ENCODE measurements around the gene ZNF354B. TPM values are rescaled to one million over a fixed set of nuclear protein-coding genes. Genes with fewer than 3 reads are reported as not detected.
A peak's percentile ranks its signal among the peaks of the same experiment; 100 is the strongest.
"Not testable (repeated sequence)": the region's sequence is repeated elsewhere in the genome, so short reads cannot be mapped to it uniquely, and the experiment has no call there.

The ZNF354B gene
- total RNA-seq (2014; rRNA removed): 8.3 and 11.8 TPM in 2 replicates
- polyA plus RNA-seq (2012): 2.1 TPM

GRCh38 chr5:178859625-178860521, at the start of gene ZNF354B:
TSS of gene ZNF354B (plus strand) at chr5:178859953. CDS start at chr5:178861048, 1,095 bp downstream.
- peak; percentile 93 for DNase-seq (ENCODE audit: low read depth)

GRCh38 chr5:178817506-178817905, 42.2 kb upstream of the ZNF354B start:
- DNase-seq (ENCODE audit: low read depth): no peak

DNA sequence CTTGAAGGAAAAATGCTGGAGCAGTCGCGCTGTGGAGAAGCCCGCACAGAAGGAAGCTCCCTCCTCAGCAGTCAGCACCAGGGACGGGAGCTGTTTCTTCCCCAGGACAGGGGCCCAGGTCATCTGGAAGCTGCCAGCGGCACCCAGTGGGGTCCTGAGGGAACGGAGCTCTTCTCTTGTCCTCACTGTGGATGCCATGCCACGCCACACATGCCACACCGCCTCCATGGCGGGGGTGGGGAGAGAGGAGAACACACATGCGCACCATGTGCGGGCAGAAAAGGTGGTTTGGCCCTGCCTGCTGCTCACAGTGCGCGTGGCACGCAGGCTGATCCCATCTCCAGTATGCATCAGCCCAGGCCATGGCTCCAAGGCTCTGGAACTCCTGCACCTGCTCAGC, 41.7 kb upstream of the ZNF354B start:
- no peak for DNase-seq (ENCODE audit: low read depth)

GRCh38 chr5:178820001-178820400, 39.8 kb upstream of the ZNF354B start:
- DNase-seq (ENCODE audit: low read depth): no peak

GRCh38 chr5:178825444-178825843, 34.3 kb upstream of the ZNF354B start:
- DNase-seq (ENCODE audit: low read depth): no peak

- no peak for DNase-seq (ENCODE audit: low read depth)
These were observed 33.5 kb upstream of the ZNF354B start for GRCh38 chr5:178826216-178826615.

GRCh38 chr5:178827636-178828035, 32.1 kb upstream of the ZNF354B start:
- DNase-seq (ENCODE audit: low read depth): no peak

DNA sequence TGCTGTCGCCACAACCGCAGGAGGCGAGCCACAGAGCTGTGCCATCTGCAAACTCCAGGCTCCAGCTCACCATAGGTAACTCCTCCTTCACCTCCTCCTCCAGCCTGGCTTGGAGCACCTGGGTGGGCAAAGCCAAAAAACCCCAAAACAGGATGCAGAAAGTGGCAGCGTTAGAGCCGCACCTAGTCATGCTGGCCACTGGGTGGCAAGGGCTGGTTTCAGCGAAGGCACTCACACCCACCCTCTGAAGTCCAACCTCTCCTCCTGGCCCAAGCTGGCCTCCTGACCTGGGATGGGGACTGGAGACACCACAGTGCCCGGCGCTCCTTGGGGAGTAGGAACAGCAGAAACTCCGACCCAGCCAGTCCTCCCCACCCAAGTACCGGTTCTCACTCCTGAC, 28.7 kb upstream of the ZNF354B start:
- no peak for DNase-seq (ENCODE audit: low read depth)

DNA sequence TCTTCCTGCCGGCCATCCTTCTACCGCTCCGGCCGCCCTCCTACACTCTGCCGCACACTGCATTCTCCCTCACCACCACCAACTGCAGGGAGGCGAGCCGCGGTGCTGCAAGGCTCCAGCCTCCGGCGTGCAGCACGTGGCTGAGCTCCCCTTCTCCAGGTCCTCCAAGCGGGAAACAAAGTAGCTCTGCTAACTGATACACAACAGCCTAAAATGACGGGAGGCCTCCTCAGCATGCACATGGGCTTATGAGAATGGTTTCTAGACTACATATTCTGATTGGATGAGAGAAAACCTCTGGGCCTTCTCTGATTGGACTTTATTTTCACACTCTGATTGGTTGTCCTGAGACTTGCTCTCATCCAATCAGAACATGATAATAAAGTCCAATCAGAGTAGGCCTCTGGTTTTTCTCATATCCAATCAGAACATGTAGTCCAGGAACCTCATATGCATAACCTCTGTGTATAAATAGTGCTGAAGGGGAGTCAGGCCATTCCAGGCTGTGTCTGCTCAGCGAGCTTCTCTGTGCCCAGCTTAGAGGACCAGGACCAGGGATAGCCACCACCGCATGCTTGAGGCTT, 27.0 kb upstream of the ZNF354B start:
- DNase-seq (ENCODE audit: low read depth): no peak

DNA sequence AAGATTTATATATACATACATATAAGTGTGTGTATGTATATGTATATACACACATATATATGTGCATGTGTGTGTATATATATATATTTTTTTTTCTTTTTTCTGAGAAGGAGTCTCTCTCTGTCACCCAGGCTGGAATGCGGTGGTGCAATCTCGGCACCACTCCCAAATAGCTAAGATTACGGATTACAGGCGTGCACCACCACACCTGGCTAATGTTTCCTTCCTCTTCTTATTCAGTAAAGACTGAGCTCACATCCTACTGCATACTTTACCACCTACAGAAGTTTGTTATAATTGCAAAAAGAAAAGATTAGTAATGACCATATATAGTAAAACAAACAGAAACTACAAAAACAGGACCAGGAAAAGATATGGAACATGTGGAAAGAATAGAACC, 23.1 kb upstream of the ZNF354B start:
- no peak for DNase-seq (ENCODE audit: low read depth)

- not testable (repeated sequence) for DNase-seq (ENCODE audit: low read depth)
These were observed 20.9 kb upstream of the ZNF354B start for GRCh38 chr5:178838695-178839318.

- DNase-seq (ENCODE audit: low read depth): peak; percentile 10
These were observed 20.4 kb upstream of the ZNF354B start for GRCh38 chr5:178839319-178839704.

- not testable (repeated sequence) for DNase-seq (ENCODE audit: low read depth)
These were observed 19.4 kb upstream of the ZNF354B start for GRCh38 chr5:178840399-178840798.

- DNase-seq (ENCODE audit: low read depth): no peak
These were observed 10.4 kb upstream of the ZNF354B start for GRCh38 chr5:178849316-178849715.

GRCh38 chr5:178851951-178852350, 7.8 kb upstream of the ZNF354B start:
- DNase-seq (ENCODE audit: low read depth): no peak

- DNase-seq (ENCODE audit: low read depth): no peak
These were observed 5.5 kb upstream of the ZNF354B start for GRCh38 chr5:178854284-178854683.

- not testable (repeated sequence) for DNase-seq (ENCODE audit: low read depth)
These were observed 862 bp downstream of the ZNF354B start for GRCh38 chr5:178860615-178861014.

- no peak for DNase-seq (ENCODE audit: low read depth)
These were observed 1.9 kb downstream of the ZNF354B start for GRCh38 chr5:178861627-178862026.

DNA sequence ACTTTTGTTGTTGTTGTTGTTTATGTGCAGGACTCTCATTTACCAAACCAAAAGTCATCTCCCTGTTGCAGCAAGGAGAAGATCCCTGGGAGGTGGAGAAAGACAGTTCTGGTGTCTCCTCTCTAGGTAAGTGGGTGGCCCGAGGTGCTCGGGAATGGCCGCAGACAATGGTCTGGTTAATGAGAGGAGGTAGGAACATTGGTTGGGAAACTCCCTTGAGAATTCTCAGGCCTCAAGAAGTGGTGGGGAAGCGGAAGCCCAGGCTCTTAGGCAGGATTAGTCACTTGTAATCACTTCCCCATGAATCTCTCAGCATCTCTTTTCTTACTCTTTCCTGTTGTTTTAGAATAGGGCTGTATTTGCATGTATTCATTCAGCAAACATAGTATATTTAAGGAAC, 7.2 kb downstream of the ZNF354B start:
- no peak for DNase-seq (ENCODE audit: low read depth)

- no peak for DNase-seq (ENCODE audit: low read depth)
These were observed 9.8 kb downstream of the ZNF354B start for GRCh38 chr5:178869577-178869976.

GRCh38 chr5:178870411-178870810, 10.7 kb downstream of the ZNF354B start:
- DNase-seq (ENCODE audit: low read depth): no peak

GRCh38 chr5:178872302-178872701, 12.5 kb downstream of the ZNF354B start:
- DNase-seq (ENCODE audit: low read depth): no peak
